GM19043 (cell line): ENCODE measurements around the gene DPEP2NB.
"Not testable (repeated sequence)": the region's sequence is repeated elsewhere in the genome, so short reads cannot be mapped to it uniquely, and the experiment has no call there.

Experiments
- ATAC-seq: cut with Tn5 transposase; IDR thresholded peaks from one replicate; pipeline ENCODE4 v1.9.1; 2021; ENCODE audit warnings: low read depth; ENCODE audit not compliant: unreplicated experiment

The DPEP2NB gene, protein sequence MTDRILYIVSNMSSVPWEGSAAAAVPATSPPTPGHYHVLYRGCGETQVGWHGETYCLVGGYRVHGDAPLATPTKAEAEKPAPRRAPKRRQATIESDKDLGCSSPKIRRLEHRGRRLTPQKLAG

DNA sequence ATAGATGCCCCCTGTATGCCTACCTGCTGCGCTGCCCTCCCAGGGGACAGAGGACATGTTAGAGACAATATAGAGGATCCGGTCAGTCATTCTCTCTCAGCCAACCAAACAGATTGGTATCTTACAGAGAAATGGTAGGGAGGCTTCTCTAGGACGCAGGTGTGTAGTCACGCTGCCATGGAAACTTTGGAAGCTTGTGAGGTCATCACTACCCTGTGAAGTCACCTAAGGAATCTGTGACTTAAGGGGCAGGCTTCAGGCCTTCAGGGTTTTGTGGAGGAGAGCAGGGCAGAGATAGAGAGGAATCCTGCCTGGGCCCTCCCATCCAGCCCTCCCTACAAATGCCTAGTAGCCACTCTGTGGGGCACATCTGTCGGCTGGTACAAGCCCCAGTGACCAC, at the start of gene DPEP2NB:
DPEP2NB (minus strand) TSS at position 231 of the 400 bp plus-strand sequence; CDS start at position 90, 141 bp downstream.
- no peak for ATAC-seq

DNA sequence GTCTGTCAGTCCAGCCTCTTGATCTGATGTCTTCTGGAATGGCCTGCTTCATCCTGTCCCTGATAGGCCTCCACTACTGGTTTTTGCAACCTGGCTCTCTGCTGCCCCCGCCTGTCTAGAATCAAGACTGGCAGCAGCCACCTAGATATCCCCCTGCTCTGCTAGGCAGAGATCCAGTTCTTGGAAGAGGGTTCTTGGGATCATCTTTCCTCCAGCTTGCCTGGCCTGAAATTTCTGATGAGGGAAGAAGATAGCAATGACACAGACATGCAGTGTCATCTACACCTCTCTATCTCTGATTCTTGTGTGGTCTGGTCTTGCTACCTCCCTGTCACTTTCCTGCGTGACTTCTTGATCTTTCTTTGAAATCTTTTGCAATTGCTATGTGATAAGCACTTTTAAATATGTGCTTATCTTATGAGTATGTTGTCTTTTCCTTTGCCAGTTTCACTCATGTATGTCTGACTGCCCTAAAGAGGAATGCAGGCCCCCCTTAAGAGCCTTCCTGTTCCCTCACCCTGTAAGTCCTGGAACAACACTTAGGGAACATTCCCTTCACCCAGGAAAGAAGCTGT, 49.2 kb upstream of the DPEP2NB start:
- ATAC-seq = no peak

DNA sequence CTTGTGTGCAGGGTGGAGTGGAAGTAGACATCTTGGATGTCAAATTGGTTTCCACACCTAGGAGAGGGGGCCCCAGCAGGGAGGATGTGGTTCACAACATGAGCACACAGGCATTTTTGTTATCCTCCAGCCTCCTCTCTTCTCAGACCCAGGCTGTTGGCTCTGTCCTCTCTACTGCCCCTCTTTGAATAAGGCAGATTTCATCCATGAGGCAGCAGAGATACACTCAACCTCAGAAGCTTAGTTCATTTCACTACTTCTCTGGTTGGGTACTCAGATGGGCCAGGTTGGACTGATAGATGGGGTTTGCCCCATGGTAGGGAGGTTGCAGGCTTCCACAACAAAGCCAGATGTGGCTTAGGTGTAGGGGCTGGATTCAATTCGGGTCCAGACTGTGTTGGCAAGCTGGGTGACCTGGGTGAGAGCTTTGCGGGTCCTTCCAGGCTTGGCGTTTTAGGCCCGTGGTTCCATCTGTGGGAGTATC, 47.2 kb upstream of the DPEP2NB start:
- ATAC-seq = no peak

DNA sequence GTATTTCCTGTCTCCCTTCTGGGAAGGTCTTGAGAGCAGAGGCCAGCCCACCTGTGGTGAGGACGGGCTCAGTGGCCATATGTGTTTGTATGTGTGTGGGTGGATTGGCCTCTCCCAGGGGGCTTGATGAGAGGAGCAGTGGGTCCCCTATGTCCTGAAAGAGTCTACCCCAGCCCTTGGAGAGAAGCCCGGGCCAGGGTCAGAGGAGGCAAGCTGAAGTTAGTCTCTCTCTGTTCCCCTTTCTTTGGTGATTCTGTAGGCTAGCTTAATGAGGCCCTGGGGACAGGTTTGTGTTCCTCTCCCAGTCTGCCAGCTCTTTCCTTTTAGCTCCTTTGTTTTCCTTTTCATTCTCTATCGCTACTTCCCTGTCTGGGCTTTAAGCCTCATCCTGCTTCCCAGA, 45.7 kb upstream of the DPEP2NB start:
- no peak for ATAC-seq

DNA sequence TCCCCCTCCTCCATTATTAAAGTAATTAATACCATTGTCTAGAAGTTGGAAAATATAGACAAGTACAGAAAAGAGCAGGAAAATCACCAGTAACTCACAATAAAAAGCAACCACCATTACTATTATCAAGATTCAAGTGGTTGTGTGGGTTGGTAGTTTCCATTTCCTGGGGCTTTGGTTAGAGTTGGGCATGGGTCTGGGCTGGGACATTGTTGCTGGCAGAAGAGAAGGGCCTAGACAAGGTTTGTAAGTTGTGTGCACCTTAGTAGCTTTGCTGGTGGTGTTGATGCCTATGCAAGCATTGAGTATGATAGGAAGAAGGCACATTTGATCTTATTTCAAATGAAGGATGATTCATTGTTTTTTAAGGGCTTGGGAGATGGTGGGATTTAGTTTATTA, 44.1 kb upstream of the DPEP2NB start:
- no peak for ATAC-seq

DNA sequence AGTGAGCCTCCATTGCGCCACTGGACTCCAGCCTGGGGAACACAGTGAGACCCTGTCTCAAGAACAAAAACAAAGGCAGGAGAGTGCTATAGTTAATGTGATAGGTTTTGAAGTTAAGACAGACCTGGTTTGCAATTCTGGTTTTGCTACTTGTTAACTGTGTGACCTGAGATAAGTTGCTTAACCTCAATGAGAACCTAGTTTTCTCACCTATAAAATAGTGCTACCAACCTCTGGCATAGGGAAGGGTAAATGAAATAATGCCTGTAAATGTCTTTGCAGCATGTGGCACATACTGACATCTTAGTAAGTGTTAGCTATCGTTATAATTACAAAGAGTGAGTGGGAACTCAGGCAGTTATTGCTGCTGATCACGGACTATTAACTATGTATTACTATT, 39.7 kb upstream of the DPEP2NB start:
- ATAC-seq = no peak

DNA sequence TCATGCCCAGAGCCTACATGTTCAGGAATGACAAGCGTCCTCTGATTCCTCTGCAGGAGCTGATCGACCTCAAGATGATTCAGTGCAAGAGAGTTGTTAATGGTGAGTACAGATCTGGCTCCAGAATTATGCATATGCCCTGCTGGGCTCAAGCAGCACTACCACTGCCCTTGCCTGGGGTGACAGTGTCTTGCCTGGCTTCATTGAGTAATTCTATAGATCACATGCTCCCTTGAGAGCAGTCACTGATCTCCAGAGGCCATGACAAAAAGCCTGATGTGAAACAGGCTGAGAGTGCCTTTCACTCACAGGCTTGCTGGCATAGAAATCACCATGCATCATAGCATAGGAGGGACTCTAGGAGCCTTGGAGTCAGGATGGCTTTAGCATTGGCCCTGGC, 33.7 kb upstream of the DPEP2NB start:
- ATAC-seq = no peak

DNA sequence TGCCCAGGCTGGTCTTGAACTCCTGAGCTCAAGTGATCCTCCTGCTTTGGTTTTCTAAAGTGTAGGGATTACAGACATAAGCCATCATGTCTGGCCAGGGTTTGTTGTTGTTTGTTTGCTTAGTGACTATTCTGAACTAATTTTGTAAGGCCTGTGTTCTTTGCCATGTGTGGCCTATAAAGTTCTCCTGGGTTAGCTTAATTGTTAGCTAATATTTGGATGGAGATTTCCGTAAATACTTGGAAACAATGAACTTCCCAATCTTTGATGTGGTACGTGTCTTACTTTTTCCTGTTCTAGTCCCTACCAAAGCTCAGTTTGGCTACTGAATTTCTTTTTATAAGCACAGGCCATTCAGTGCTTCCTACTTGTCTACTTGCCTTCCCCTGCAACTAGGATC, 32.3 kb upstream of the DPEP2NB start:
- no peak for ATAC-seq

DNA sequence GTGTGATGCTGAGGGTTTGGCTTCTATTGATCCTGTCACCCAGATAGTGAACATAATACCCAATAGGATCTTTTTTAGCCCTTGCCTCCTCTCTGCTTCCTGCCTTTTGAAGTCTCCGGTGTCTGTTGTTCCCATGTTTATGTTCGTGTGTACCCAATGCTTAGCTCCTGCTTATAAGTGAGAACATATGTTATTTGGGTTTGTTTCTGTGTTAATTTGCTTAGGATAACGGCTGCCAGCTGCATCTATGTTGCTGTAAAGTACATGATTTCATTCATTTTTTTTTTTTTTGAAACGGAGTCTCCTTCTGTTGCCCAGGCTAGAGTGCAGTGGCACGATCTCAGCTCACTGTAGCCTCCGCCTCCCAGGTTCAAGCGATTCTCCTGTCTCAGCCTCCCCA, 30.4 kb upstream of the DPEP2NB start:
- ATAC-seq = no peak

DNA sequence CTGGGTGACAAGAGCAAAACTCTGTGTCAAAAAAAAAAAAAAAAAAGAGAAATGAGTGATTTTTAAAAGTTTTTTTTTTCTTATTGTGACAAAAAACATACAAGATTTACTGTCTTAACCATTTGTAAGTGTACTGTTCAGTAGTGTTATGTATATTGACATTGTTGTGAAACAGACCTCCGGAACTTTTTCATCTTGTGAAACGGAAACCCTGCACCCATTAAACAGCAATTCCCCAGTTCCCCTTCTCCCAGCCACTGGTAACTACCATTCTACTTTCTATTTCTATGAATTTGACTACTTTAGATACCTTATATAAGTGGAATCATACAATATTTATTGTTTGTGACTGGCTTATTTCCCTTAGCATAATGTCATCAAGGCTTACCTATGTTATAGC, 26.1 kb upstream of the DPEP2NB start:
- no peak for ATAC-seq

DNA sequence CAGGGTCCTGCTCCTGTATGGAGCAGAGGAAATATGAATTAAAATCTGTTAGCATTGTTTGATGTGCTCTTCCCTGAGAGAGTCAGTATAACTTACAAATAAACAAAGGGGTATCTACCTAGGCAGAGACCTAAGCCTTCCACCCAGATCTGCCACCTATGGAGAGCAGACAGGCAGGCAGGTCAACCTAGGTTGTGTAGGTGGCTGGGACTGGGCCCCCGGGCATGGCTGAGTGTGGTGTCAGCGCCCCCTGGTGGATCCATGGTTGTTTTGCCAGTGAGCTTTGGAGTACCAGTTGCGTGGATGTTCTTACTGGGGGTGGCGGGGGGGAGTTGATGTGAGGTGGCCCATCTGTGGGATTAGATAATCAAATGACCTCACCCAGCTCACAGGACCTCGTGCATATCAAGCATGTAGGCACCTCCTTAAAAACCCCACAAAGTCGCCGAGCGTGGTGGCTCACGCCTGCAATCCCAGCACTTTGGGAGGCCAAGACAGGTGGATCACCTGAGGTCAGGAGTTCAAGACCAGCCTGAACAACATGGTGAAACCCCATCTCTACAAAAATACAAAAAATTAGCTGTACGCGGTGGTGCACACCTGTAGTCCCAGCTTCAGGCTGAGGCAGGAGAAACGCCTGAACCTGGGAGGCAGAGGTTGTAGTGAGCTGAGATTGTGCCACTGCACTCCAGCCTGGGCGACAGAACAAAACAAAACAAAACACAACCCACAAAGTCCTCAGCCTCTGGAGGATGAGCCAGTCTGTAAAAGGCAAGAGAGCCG, 25.0 kb upstream of the DPEP2NB start:
- ATAC-seq = peak; percentile 45

DNA sequence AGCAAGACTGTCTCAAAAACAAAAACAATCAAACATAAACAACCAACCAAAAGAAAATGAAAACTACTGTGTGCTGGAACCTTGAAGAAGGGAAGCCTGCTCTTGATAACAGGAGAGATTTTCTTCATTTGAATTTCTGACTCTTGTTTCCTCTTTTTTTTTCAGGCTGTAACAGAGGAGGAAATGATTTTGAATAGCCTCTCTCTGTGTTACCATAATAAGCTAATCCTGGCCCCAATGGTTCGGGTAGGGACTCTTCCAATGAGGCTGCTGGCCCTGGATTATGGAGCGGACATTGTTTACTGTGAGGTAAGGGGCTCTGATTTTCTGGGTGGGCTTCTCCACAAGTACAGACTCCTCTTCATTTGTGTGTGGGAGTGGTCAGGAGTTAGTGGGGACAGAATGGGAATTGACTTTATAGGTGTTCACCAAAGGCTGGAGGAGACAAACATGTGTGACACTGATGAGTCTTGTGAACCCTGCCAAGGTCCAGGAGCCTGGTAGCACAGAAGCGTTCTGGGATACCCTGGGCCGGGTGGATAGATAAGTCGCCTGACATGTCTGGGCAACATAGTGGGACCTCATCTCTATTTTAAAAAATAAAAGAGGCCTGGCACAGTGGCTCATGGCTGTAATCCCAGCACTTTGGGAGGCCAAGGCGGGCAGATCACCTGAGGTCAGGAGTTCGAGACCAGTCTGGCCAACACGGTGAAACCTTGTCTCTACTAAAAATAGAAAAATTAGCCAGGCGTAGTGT, 22.3 kb upstream of the DPEP2NB start:
- ATAC-seq = no peak

DNA sequence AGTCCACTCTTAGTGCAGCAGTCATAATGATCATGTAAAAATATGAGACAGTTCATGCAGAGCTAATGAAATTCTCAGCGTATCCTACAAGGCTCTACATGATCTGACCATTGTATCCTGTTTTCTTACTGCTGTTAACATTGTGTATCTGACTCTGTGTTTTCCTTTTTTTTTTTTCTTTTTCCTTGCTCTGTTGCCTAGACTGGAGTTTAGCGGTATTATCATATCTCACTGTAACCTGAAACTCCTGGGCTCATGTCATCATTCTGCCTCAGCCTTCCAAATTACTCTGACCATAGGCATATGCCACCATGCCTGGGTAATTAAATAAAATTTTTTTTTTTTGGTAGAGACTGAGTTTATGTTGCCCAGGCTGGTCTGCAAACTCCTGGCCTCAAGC, 19.5 kb upstream of the DPEP2NB start:
- no peak for ATAC-seq

DNA sequence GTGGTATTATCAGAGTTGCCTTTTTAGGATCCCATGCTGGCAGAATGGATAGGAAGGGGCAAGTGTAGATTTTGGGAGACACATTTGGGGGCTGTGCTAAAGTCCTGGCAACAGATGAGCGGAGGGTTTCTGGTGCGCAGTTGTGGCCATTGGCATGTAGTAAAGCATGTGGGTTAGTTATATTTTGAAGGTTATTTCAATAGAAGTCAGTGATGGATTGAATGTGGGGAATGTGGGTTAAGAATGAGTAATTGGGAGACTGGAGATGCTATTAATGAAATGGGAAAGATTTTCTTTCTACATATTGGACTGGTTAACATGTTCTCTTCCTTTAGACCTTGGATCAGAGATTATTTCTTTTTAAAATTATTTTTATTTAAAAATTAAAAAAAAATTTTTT, 17.4 kb upstream of the DPEP2NB start:
- no peak for ATAC-seq

DNA sequence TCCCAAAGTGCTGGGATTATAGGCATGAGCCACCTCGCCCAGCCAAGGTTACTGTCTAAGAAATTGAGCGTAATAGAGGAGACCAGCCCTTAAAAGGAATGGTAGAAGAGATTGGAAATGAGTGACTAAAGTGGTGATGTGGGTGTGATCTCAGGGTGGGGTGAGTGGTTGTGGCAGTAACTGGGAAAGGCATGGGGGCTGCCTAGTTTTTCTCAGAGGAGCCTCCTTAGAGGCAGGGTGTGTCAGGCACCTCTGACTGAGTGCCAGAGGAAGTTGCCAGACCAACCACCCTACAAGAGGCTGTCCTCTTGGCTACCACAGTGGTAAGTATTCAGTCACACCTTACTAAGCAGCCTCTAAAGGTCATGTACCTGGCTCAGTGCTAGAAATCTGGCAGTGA, 16.2 kb upstream of the DPEP2NB start:
- ATAC-seq = no peak

DNA sequence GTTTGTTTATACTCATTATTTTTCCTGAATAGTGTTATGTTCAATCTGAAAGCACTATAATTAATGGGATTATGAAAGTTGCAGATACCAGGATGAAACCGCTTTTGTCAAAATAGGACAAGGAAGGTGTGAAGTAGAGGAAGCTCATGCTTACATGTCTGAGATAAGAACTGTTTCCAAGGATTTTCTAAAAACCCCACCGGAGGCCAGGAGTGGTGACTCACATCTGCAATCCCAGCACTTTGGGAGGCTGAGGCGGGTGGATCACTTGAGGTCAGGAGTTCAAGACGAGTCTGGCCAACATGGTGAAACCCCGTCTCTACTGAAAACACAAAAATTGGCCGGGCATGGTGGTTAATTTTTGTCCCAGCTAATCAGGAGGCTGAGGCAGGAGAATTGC, 14.4 kb upstream of the DPEP2NB start:
- ATAC-seq = not testable (repeated sequence)

DNA sequence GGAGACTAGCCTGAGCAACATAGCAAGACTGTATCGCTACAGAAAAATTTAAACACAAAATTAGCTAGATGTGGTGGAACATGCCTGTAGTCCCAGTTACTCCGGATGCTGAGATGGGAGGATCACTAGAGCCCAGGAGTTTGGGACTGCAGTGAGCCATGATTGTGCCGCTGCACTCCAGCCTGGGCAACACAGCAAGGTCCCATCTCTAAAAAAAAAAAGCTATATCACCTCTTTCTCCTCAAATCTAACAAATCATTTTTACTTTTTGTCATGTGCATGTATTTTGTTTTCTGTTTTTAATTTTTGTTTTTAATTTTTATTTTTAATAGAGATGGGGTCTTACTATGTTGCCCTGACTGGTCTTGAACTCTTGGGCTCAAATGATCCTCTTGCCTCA, 13.3 kb upstream of the DPEP2NB start:
- no peak for ATAC-seq

DNA sequence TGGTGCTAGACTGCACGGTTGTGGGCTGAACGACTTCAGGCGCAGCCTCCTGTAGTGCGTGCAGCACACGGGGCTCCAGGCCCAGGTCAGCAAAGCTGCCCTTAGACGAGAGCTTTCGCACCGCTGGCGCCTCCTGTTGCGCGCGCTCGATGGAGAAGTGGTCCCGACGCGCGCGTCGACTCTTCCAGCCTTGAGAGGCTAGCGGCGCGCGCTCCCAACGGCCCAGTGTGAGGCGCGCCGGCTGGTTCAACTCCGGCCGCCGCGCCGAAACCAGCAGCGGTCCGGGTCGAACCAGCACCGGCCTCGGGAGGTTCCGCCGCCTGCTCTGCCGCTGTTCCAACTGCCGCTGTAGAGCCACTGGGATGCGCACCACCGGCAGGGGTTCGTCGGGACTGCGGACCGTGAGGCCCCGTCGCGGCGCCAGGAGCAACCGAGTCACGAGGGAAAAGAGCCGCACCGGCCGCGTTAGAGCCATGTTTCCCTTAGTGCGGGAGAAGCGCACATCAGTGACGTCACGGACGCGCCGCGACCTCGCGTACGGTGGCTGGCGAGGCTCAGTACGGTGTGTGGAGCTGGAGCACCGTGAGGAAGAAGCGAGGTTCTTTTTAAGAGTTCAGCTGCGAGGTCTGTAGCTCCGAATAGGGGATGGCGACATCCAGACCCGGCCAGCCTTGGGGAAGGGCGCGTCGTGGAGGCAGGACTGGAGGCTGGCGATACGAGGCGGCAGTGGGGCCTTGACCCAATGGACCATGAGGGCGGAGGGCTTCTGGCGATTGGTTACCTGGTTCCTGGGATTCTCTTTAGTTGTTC, 7.2 kb upstream of the DPEP2NB start, which contains the start of the genes DDX28 and DUS2:
DDX28 (minus strand) TSS at position 505 of the 810 bp plus-strand sequence; CDS start at position 475, 30 bp downstream.
DUS2 (plus strand) TSS at position 557 of the 810 bp plus-strand sequence. CDS start 14,740 bp downstream, outside the sequence.
- ATAC-seq = peak; percentile 66

DNA sequence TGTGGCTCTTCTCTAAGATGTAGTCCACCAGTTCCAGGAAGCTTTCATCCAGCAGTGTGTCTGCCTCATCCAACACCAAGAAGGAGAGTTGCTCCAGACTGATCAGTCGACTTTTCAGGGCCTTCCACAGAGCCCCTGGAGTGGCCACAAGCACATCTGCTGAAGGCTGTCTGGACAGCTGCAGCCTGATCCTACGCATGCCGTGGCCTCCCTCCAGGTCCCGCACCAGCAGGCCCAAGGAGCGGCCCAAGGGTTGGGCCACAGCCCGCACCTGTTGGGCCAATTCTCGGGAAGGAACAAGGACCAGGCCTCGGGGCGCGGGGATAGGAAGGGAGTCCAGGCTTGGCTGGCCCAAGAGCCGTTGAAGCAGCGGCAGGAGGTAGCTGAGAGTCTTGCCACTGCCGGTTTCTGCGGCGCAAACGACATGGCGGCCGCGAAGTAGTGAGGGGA, 6.6 kb upstream of the DPEP2NB start:
- no peak for ATAC-seq

DNA sequence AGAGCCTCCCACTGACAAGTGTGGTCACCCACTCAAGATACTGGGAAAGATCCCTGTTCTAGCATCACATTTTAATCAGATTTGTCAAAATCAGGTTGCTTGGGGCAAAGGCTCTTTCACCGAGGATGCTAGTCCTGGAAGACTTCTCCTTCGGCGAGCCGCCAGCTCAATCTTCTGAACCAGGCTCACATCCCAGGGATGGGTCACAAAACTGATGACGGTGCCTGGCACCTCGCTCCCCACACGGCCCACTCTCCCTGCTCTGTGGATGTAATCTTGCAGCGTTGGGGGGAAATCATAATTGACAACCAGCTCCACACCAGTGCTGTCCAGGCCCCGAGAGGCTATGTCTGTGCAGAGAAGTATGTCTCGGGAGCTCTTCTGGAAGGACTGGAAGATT, 5.8 kb upstream of the DPEP2NB start:
- ATAC-seq = no peak
